ENCODE results near the gene C2CD4A.

GRCh38 chr15:62107571-62108121, 40.9 kb downstream of the C2CD4A start:
- TF ChIP-seq POLR2A (IDR thresholded peaks at IDR 0.05; ENCODE audit: low read depth, low read length), result no peak
- no peak for TF ChIP-seq CTCF (conservative IDR thresholded peaks at IDR 0.05; ENCODE audit: low read depth, low read length)

Measured in IMR-90 (cell line).